Activated naive CD4-positive, alpha-beta T cell treated with anti-CD3 and anti-CD28 coated beads, Interleukin-2, amount 50 U/mL, for 24 hours (primary cell): ENCODE data around the gene NXF3.
"Not testable (repeated sequence)": the region's sequence is repeated elsewhere in the genome, so short reads cannot be mapped to it uniquely, and the experiment has no call there.

ENCODE experiments used
- H3K27ac Mint-ChIP-seq: one replicate; pipeline ENCODE4 v1.8.0; 2021; ENCODE audit warnings: mild to moderate bottlenecking, mixed read lengths
- H3K27me3 Mint-ChIP-seq: one replicate; pipeline ENCODE4 v1.8.0; 2021; ENCODE audit warnings: mixed read lengths
- H3K36me3 Mint-ChIP-seq: one replicate; pipeline ENCODE4 v1.8.0; 2021; ENCODE audit warnings: mixed read lengths
- H3K4me1 Mint-ChIP-seq: one replicate; pipeline ENCODE4 v1.8.0; 2021; ENCODE audit warnings: mixed read lengths
- H3K4me3 Mint-ChIP-seq: one replicate; pipeline ENCODE4 v1.8.0; 2021; ENCODE audit warnings: mild to moderate bottlenecking, mixed read lengths
- H3K9me3 Mint-ChIP-seq: one replicate; pipeline ENCODE4 v1.8.0; 2021; ENCODE audit warnings: mixed read lengths

The NXF3 gene

GRCh38 chrX:103066606-103067005 lies 26.3 kb downstream of the NXF3 start:
- Mint-ChIP-seq H3K9me3 (no peaks in the 10 kb centered on the region), H3K27ac (no peak overlapping the region), H3K27me3 (peaks cover 10% of the 10 kb centered on the region), H3K4me1 (no peaks in the 10 kb centered on the region), H3K4me3 (no peak overlapping the region), H3K36me3 (no peaks in the 10 kb centered on the region)

- Mint-ChIP-seq H3K4me3 (peak within 1 kb of the TSS; percentile 42), H3K4me1 (no peaks in the 10 kb centered on the region), H3K27ac (no peak within 1 kb of the TSS), H3K36me3 (no peaks in the 10 kb centered on the region), H3K9me3 (no peaks in the 10 kb centered on the region), H3K27me3 (peaks cover 9% of the 10 kb centered on the region)
These were observed 29.0 kb downstream of the NXF3 start, which contains the start of gene BEX1 for GRCh38 chrX:103063918-103064434. Gene BEX1 (minus strand): TSS chrX:103064171. CDS start chrX:103063274, 897 bp downstream.

DNA sequence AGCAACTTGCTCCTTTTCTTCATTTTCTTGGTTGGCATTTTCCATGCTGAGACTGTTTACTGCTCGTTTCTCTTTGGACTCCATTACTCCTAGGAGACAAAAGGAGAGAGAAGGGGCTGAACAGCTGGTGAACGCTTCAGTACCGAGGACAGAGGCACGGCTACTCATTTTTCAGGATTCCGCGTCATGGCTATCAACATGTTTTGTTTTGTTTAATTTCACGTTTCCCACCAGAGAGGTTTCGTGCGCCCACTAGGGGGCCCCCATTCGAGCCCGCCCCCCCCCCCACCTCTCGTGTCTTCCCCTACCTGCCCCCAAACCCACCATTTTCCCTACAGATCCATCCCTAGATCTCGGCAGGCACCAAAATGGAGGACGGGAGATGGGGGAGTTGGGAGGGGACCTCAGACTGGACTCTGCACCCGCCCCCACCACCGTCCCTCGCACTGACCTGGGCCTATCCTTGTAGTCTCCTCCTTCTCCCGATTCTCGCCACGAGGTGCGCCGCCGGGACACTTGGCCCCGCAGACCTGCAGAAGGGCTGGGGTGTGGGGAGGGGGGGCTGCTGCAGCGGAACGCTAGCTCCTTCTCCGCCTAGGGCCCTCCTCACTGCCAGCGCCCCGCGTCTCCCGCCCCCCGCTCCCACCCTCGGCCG lies 29.6 kb downstream of the NXF3 start:
- Mint-ChIP-seq H3K4me1 (no peaks in the 10 kb centered on the region), H3K27me3 (peaks cover 9% of the 10 kb centered on the region), H3K9me3 (no peaks in the 10 kb centered on the region), H3K27ac (no peak overlapping the region), H3K4me3 (no peak overlapping the region), H3K36me3 (no peaks in the 10 kb centered on the region)

DNA sequence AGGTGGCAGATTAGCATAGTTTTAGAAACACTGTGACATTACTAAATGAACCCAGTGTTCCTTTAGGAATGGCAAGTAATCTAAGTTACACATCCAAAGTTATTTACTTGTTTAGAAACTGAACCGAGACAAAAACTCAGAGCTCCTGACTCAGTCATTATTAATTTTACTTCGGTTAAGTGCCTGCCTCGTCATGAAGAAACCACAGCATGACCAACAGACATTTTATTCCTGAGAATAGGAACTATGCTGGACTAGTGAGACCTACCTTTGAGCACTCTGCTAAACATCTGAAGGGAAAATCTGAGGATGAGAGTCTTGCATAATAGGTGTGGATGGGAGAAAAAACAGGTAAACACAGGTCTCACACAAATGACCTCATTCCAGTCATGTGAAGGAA lies 31.5 kb downstream of the NXF3 start:
- H3K4me3 Mint-ChIP-seq = no peak overlapping the region
- H3K4me1 Mint-ChIP-seq = no peaks in the 10 kb centered on the region
- H3K27me3 Mint-ChIP-seq = peaks cover 10% of the 10 kb centered on the region
- H3K36me3 Mint-ChIP-seq = no peaks in the 10 kb centered on the region
- no peaks in the 10 kb centered on the region for H3K9me3 Mint-ChIP-seq
- H3K27ac Mint-ChIP-seq = no peak overlapping the region

GRCh38 chrX:103056902-103057301 lies 36.0 kb downstream of the NXF3 start:
- Mint-ChIP-seq H3K27ac (no peak overlapping the region), H3K4me3 (no peak overlapping the region)

DNA sequence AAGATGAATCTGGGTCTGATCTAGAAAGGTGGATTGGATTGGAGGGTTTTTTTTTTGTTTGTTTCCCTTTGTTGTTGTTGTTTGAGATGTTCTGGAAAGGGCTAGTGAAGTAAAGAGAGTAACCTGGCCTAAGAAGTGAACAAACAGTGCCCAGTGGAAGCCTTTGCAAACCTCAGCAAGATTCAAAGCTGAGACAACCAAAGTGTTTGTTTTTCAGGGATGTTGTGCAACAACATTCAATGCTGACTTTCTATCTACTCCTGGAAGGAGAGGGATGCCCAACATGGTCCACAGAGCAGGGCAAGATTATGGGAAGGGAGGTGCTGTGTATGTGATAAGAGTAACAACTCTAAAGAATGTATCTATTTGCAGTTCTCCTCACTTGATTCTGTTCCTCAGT lies 40.3 kb downstream of the NXF3 start:
- Mint-ChIP-seq H3K4me3 (no peak overlapping the region), H3K4me1 (no peaks in the 10 kb centered on the region), H3K27me3 (peaks cover 6% of the 10 kb centered on the region), H3K27ac (no peak overlapping the region), H3K9me3 (no peaks in the 10 kb centered on the region), H3K36me3 (no peaks in the 10 kb centered on the region)

More at GRCh38 chrX:103056902-103057301, 36.0 kb downstream of the NXF3 start:
- H3K27me3 Mint-ChIP-seq = peaks cover 5% of the 10 kb centered on the region
- no peaks in the 10 kb centered on the region for H3K9me3 Mint-ChIP-seq
- no peaks in the 10 kb centered on the region for H3K36me3 Mint-ChIP-seq
- H3K4me1 Mint-ChIP-seq = no peaks in the 10 kb centered on the region

GRCh38 chrX:103051260-103051789 lies 41.6 kb downstream of the NXF3 start:
- Mint-ChIP-seq H3K4me1 (no peaks in the 10 kb centered on the region), H3K27ac (no peak overlapping the region), H3K36me3 (no peaks in the 10 kb centered on the region), H3K27me3 (peaks cover 6% of the 10 kb centered on the region), H3K9me3 (no peaks in the 10 kb centered on the region), H3K4me3 (no peak overlapping the region)

GRCh38 chrX:103033371-103033770 lies 59.6 kb downstream of the NXF3 start:
- H3K36me3 Mint-ChIP-seq, H3K27me3 Mint-ChIP-seq, H3K9me3 Mint-ChIP-seq, H3K27ac Mint-ChIP-seq, H3K4me1 Mint-ChIP-seq, H3K4me3 Mint-ChIP-seq: not testable (repeated sequence)
